Naive thymus-derived CD4-positive, alpha-beta T cell (primary cell): ENCODE data around the gene ZNF492. TPM values are rescaled to one million over a fixed set of nuclear protein-coding genes. Genes with fewer than 3 reads are reported as not detected.

Source experiments
- ATAC-seq: fragments of 150-1000 bp; cut with Tn5 transposase; 2 replicates; pipeline ENCODE4 v1.10.0; 2021; ENCODE audit warnings: mild to moderate bottlenecking, moderate library complexity
- CTCF ChIA-PET: fragments of 350-600 bp; sonication (Branson Sonifier 250); formaldehyde crosslinking; loops from one replicate; lab custom pipeline; 2021; ENCODE audit warnings: antibody characterized with exemption; lab: Charles Lee
- POLR2A ChIA-PET: fragments of 350-600 bp; sonication (Branson Sonifier 250); formaldehyde crosslinking; loops from one replicate; lab custom pipeline; 2021; ENCODE audit warnings: antibody characterized with exemption, inconsistent platforms; lab: Charles Lee
- DNase-seq, 9 donors: peaks; one replicate each; pipeline versions ENCODE4 v3.0.0 to v3.0.0-alpha.2; 2020 to 2022; ENCODE audit warnings: mixed read lengths in 1 of 9
- H3K27ac ChIP-seq: one replicate; pipeline ENCODE4 v1.7.0; 2013; ENCODE audit warnings: mild to moderate bottlenecking, low read depth, low read length, moderate library complexity
- H3K27me3 ChIP-seq, 2 donors: one replicate each; pipeline ENCODE4 v1.7.0; 2013; ENCODE audit warnings: low read length in 2 of 2, mild to moderate bottlenecking in 2 of 2, moderate library complexity in 2 of 2; ENCODE audit not compliant: control insufficient read depth in 2 of 2, insufficient read depth in 2 of 2
- H3K36me3 ChIP-seq, 3 experiments: 1 replicate in 2 of 3; 2 replicates in 1 of 3; pipeline ENCODE4 v1.7.0; 2013; ENCODE audit warnings: low read length in 3 of 3, mild to moderate bottlenecking in 3 of 3, moderate library complexity in 1 of 3; ENCODE audit not compliant: insufficient read depth in 3 of 3, control insufficient read depth in 2 of 3
- H3K4me1 ChIP-seq, 2 donors: one replicate each; pipeline ENCODE4 v1.7.0; 2013; ENCODE audit warnings: low read length in 2 of 2, mild to moderate bottlenecking in 2 of 2, moderate library complexity in 1 of 2; ENCODE audit not compliant: control insufficient read depth in 2 of 2, insufficient read depth in 2 of 2
- H3K4me3 ChIP-seq: 2 replicates; pipeline ENCODE4 v1.7.0; 2013; ENCODE audit warnings: mild to moderate bottlenecking, low read length
- H3K9me3 ChIP-seq, 3 experiments: 1 replicate in 2 of 3; 2 replicates in 1 of 3; pipeline ENCODE4 v1.7.0; 2013; ENCODE audit warnings: low read length in 3 of 3; ENCODE audit not compliant: control insufficient read depth in 2 of 3
- H3K27ac Mint-ChIP-seq, 9 donors: one replicate each; pipeline ENCODE4 v1.8.0; 2020 to 2022; ENCODE audit warnings: mixed read lengths in 9 of 9, mild to moderate bottlenecking in 8 of 9, moderate library complexity in 5 of 9, inconsistent platforms in 2 of 9
- H3K27me3 Mint-ChIP-seq, 5 donors: one replicate each; pipeline ENCODE4 v1.8.0; 2021 to 2022; ENCODE audit warnings: mixed read lengths in 5 of 5, mild to moderate bottlenecking in 1 of 5
- H3K36me3 Mint-ChIP-seq, 5 donors: one replicate each; pipeline ENCODE4 v1.8.0; 2020 to 2022; ENCODE audit warnings: mixed read lengths in 5 of 5, mild to moderate bottlenecking in 3 of 5, inconsistent platforms in 1 of 5
- H3K4me1 Mint-ChIP-seq, 7 donors: one replicate each; pipeline ENCODE4 v1.8.0; 2020 to 2022; ENCODE audit warnings: mixed read lengths in 7 of 7, mild to moderate bottlenecking in 3 of 7, inconsistent platforms in 1 of 7
- H3K4me3 Mint-ChIP-seq, 10 donors: one replicate each; pipeline ENCODE4 v1.8.0; 2020 to 2022; ENCODE audit warnings: mild to moderate bottlenecking in 10 of 10, mixed read lengths in 10 of 10, moderate library complexity in 6 of 10, inconsistent platforms in 2 of 10
- H3K9me3 Mint-ChIP-seq, 11 donors: one replicate each; pipeline ENCODE4 v1.8.0; 2020 to 2022; ENCODE audit warnings: mixed read lengths in 11 of 11, mild to moderate bottlenecking in 4 of 11, inconsistent platforms in 1 of 11, moderate library complexity in 1 of 11
- intact Hi-C, 2 donors: fragments of 100-400 bp; cut with micrococcal nuclease; formaldehyde crosslinking; loops; one replicate each; pipeline ENCODE4 v1.15.1; 2023
- polyA plus RNA-seq, 2 donors: library from polyadenylated mRNA; unstranded; fragments of 300-500 nt; fragmentation: Illumina TruSeq; gene quantifications; one replicate each; pipeline ENCODE4 v1.2.3, GENCODE V29; 2021
- total RNA-seq, 6 experiments: library from RNA in 5 of 6; stranded (reverse) in 5 of 6; gene quantifications; 1 replicate in 5 of 6; 2 replicates in 1 of 6; pipeline ENCODE4 v1.2.3 and lab custom pipeline; 2021 to 2026

ZNF492 gene
- total and polyA plus RNA-seq, 7 experiments from 2014 or later = 0.17 to 0.84 (median 0.32) TPM

DNA sequence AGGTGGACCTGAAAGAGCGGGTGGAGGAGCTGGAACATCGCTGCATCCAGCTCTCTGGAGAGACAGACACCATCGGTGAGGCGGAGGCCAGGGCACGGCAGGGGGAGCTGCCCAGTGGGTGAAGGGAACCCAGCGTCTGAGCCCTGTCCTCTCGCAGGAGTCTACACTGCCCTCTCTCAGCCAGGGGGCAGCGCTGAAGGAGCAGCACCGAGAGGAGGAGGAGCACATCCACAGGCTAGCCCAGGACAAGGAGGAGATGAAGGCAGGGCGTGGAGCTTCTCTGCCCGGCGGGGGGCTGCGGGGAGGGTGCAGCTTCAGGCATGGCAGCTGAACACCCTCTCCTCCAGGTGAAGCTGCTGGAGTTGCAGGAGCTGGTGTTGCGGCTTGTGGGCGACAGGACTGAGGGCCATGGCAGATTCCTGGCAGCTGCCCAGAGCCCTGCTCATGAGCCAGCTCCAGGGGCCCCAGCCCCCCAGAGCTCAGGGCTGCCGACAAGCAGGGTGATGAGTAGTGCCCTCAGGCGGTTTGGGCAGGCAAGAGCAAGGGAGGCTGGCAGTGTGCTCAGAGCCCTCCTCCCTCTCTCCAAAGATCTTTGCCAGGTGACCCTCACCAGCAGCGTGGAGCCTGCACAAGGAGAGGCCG, 31.4 kb upstream of the ZNF492 start:
- Mint-ChIP-seq H3K4me1 (no peaks in the 10 kb centered on the region), H3K36me3 (peaks cover 0 to 5% (median 0%) of the 10 kb centered on the region in 5 donors), H3K27ac (no peak overlapping the region), H3K27me3 (peaks cover 0 to 17% (median 6%) of the 10 kb centered on the region in 5 donors), H3K4me3 (no peak overlapping the region), H3K9me3 (peaks cover 3 to 42% (median 18%) of the 10 kb centered on the region in 11 donors)
- Histone ChIP-seq H3K27ac (no peak overlapping the region), H3K36me3 (no peaks in the 10 kb centered on the region), H3K9me3 (peaks cover 0 to 22% (median 0%) of the 10 kb centered on the region in 3 experiments), H3K27me3 (no peaks in the 10 kb centered on the region), H3K4me1 (no peaks in the 10 kb centered on the region), H3K4me3 (no peak overlapping the region)
- ChIA-PET CTCF (no interaction called here), POLR2A (no interaction called here)
- DNase-seq (no peak), ATAC-seq (no peak)
- intact Hi-C loops = no loop called here

DNA sequence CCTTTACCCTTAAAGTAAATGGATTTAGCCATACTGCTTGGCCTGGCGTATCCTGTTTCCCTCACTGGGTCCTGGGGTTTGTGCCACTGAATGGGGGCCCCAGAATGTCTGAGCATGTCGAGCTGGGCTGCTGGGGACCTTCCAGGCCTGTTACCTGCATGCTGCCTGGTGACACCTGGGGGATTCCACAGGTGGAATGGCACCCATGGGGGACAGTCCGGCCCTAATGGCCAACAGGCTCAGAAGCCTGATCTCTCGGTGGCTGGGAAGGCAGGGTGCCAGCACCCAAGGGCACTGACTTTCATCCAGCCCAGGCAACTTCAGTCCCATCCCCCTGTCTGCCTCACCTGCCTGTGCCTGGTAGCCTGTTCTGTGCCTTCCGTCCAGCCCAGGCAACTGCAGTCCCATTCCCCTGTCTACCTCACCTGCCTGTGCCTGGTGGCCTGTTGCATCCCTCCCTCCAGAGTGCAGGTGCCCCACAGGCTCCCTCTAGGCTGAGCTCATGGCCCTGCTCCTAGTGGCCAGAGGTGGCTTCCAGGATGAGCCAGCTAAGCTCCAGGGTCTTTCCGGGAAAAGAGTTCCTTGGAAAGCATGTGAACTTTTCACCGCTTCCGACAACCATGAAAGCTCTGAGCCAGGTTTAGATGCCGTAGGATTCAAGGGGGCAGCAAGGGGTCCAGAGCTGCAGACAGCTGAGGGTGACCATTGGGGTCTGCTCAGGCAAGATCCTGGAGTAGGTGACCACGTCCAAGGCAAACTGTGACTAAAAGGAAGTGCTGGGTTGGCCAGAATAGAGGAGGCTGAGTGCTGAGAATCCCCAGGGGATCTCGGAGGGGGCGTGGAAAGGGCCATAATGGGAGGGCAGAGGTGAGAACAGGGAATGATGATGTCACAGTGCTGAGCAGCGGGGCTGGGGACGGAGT, 30.3 kb upstream of the ZNF492 start:
- Mint-ChIP-seq H3K36me3 (peaks cover 0 to 5% (median 0%) of the 10 kb centered on the region in 5 donors), H3K27ac (no peak overlapping the region), H3K4me3 (no peak overlapping the region), H3K27me3 (peaks cover 0 to 12% (median 5%) of the 10 kb centered on the region in 5 donors), H3K4me1 (no peaks in the 10 kb centered on the region), H3K9me3 (peaks cover 0 to 38% (median 13%) of the 10 kb centered on the region in 11 donors)
- DNase-seq = no peak
- H3K27ac ChIP-seq = no peak overlapping the region
- no peak overlapping the region for H3K4me3 ChIP-seq
- H3K27me3 ChIP-seq = no peaks in the 10 kb centered on the region
- H3K4me1 ChIP-seq = no peaks in the 10 kb centered on the region
- CTCF ChIA-PET = interaction anchor here (0.6 kb wide), 1 partner anchor 88 kb away, joined by 4 read pairs; no protein-coding TSS in a partner anchor
- intact Hi-C loops = no loop called here
- ATAC-seq = no peak
- no peaks in the 10 kb centered on the region for H3K36me3 ChIP-seq
- POLR2A ChIA-PET = interaction anchor here (0.6 kb wide), 1 partner anchor 22 kb away, joined by 3 read pairs; no protein-coding TSS in a partner anchor
- H3K9me3 ChIP-seq = peaks cover 0 to 22% (median 0%) of the 10 kb centered on the region in 3 experiments

DNA sequence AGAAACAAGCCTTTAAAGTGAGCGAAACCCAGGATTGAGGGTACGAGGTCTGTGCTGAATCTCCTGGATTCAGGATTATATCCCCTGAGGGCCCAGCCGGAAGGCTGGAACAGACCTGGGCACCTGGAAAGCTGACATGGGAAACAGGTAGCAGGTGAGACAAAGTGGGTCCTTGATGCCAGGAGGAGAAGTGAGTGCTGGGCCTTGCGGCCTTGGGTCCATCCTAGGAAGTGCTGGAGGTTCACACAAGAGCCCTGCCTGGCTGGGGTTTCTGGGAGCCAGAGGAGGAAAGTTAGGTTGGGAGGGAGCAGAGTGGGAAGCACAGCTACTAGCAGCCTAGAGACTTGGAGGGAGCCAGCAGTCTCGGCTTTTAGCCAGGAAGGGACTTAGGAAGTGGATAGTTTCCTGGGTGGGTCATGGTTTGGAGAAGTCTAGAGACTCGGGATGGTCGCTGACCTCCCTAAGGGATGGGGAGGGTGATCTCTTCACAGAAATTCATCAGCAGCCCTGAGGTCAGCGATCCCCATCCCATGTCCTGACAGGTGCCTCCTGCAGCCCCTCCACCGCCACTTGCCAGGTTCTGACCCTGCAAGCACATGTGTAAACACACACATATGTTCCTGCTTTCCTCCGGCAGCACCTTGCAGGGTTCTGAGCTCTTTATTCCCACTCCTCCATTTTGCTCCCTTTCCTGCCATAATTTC, 29.4 kb upstream of the ZNF492 start:
- intact Hi-C loops = no loop called here
- peaks cover 0 to 32% (median 10%) of the 10 kb centered on the region in 11 donors for H3K9me3 Mint-ChIP-seq
- no peaks in the 10 kb centered on the region for H3K4me1 Mint-ChIP-seq
- Histone ChIP-seq H3K4me3 (no peak overlapping the region), H3K27ac (no peak overlapping the region), H3K36me3 (no peaks in the 10 kb centered on the region), H3K27me3 (no peaks in the 10 kb centered on the region), H3K9me3 (peaks cover 0 to 22% (median 0%) of the 10 kb centered on the region in 3 experiments), H3K4me1 (no peaks in the 10 kb centered on the region)
- ChIA-PET POLR2A (interaction anchor here (0.6 kb wide), 1 partner anchor 23 kb away, joined by 3 read pairs; no protein-coding TSS in a partner anchor), CTCF (no interaction called here)
- DNase-seq (no peak), ATAC-seq (no peak)
- peaks cover 0 to 4% (median 0%) of the 10 kb centered on the region in 5 donors for H3K27me3 Mint-ChIP-seq
- no peak overlapping the region for H3K4me3 Mint-ChIP-seq
- no peak overlapping the region for H3K27ac Mint-ChIP-seq
- peaks cover 0 to 2% (median 0%) of the 10 kb centered on the region in 5 donors for H3K36me3 Mint-ChIP-seq

DNA sequence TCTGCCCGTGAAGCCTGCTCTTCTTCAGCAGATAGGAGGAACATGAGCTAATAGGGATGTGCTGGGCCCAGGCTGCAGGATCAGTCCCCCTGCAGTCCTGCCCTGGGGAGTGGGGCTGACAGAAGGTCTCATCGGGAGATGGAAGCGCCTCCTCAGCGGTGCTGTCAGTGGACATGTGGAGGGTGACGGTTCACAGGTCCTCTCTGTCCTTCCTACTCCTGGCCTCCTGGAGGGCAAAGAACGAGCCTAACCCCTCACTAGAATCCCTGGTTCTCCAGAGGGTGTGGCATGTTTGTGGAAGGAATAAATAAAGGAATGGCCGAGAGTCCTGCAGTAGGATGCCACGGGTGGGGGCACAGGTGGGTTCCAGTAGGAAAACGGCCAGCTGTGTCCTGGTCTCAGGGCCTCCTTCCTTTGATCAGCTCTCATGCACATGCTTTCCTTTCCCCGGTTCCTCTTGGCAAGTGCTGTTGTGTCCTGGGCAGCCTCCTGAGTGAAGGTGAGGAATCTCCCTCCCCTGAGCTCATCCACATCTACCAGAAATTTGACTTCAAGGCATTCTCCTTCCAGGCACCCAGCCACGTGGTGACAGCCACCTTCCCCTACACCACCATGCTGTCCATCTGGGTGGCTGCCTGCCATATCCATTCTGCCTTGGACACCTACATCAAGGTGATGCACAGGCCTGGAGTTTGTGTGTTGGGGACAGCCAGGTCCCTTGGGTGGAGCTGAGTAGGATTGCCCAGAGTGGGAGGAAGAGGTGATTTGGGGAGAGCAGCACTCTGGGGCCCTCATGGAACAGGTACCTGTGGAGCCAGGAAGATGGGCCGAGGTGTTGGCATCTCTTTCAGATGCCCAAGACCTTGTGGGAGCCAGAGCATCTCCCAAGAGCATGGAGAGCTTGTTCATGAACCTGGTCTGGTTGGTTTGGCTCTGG, 28.6 kb upstream of the ZNF492 start:
- no peak overlapping the region for H3K4me3 Mint-ChIP-seq
- H3K36me3 ChIP-seq = no peaks in the 10 kb centered on the region
- no peaks in the 10 kb centered on the region for H3K27me3 ChIP-seq
- H3K4me1 Mint-ChIP-seq = no peaks in the 10 kb centered on the region
- H3K27ac ChIP-seq = no peak overlapping the region
- intact Hi-C loops = no loop called here
- peaks cover 0 to 37% (median 10%) of the 10 kb centered on the region in 11 donors for H3K9me3 Mint-ChIP-seq
- H3K36me3 Mint-ChIP-seq = peaks cover 0 to 4% (median 0%) of the 10 kb centered on the region in 5 donors
- ATAC-seq (no peak), DNase-seq (no peak)
- H3K4me1 ChIP-seq = no peaks in the 10 kb centered on the region
- no peak overlapping the region for H3K27ac Mint-ChIP-seq
- no peak overlapping the region for H3K4me3 ChIP-seq
- peaks cover 0 to 17% (median 0%) of the 10 kb centered on the region in 3 experiments for H3K9me3 ChIP-seq
- CTCF ChIA-PET = no interaction called here
- H3K27me3 Mint-ChIP-seq = peaks cover 0 to 5% (median 0%) of the 10 kb centered on the region in 5 donors
- POLR2A ChIA-PET = no interaction called here

DNA sequence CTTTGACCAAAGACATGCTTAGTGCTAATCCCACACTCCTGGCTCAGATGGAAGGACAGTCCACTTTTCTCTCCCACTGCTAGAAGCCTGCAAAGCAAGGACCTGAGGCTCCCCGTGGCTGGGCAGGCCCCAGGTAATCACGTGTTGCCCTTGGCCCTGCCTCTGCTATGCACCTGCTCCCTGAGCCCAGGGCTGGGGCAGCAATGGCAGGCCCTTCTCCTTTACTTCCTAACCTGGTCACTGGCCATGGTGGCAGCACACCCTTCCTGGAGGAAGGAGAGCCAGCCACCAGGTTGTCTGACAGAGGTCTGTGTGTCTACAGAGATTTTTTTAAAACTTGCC, 27.9 kb upstream of the ZNF492 start:
- Histone ChIP-seq H3K4me3 (no peak overlapping the region), H3K27me3 (no peaks in the 10 kb centered on the region), H3K9me3 (peaks cover 0 to 14% (median 0%) of the 10 kb centered on the region in 3 experiments), H3K27ac (no peak overlapping the region), H3K36me3 (no peaks in the 10 kb centered on the region), H3K4me1 (no peaks in the 10 kb centered on the region)
- Mint-ChIP-seq H3K27ac (no peak overlapping the region), H3K4me3 (no peak overlapping the region), H3K36me3 (peaks cover 0 to 4% (median 0%) of the 10 kb centered on the region in 5 donors), H3K27me3 (peaks cover 0 to 5% (median 0%) of the 10 kb centered on the region in 5 donors), H3K4me1 (no peaks in the 10 kb centered on the region), H3K9me3 (peaks cover 0 to 39% (median 10%) of the 10 kb centered on the region in 11 donors)
- ATAC-seq (no peak), DNase-seq (no peak)
- CTCF ChIA-PET = no interaction called here
- POLR2A ChIA-PET = no interaction called here
- intact Hi-C loops = no loop called here
